Stimulated activated CD8-positive, alpha-beta memory T cell treated with anti-CD3 and anti-CD28 coated beads, Interleukin-2, amount 100 ng/mL, for 48 hours (primary cell): Measurements from ENCODE around the gene NME1.
"Not testable (repeated sequence)": the region's sequence is repeated elsewhere in the genome, so short reads cannot be mapped to it uniquely, and the experiment has no call there.

ENCODE experiments used
- DNase-seq, 2 donors: peaks; one replicate each; pipeline ENCODE4 v3.0.0-alpha.2; 2020; ENCODE audit warnings: low read depth in 2 of 2

The NME1 gene

GRCh38 chr17:51144266-51145022, 8.9 kb upstream of the NME1 start:
- no peak for DNase-seq

GRCh38 chr17:51147650-51148049, 5.7 kb upstream of the NME1 start:
- no peak for DNase-seq

GRCh38 chr17:51149163-51149562, 4.2 kb upstream of the NME1 start:
- DNase-seq = no peak

- no peak for DNase-seq
These were observed 2.4 kb upstream of the NME1 start for GRCh38 chr17:51150932-51151331.

- DNase-seq = no peak
These were observed 571 bp upstream of the NME1 start for GRCh38 chr17:51152766-51153209.

GRCh38 chr17:51154176-51154575, 817 bp downstream of the NME1 start:
- no peak for DNase-seq

GRCh38 chr17:51155416-51155815, 2.1 kb downstream of the NME1 start:
- DNase-seq = no peak

- DNase-seq = no peak
These were observed 6.2 kb downstream of the NME1 start for GRCh38 chr17:51159604-51160003.

- DNase-seq = no peak
These were observed 8.2 kb downstream of the NME1 start for GRCh38 chr17:51161541-51161940.

- no peak for DNase-seq
These were observed 11.7 kb downstream of the NME1 start for GRCh38 chr17:51164911-51165679.

- DNase-seq = no peak
These were observed 12.4 kb downstream of the NME1 start for GRCh38 chr17:51165680-51166197.

- DNase-seq = peak; percentile 73 to 78
These were observed 13.0 kb downstream of the NME1 start, which contains the start of gene NME2 for GRCh38 chr17:51166198-51166986. Gene NME2 (plus strand): TSS chr17:51166411. CDS start chr17:51166831, 420 bp downstream.

- DNase-seq = peak; percentile 62 to 67
These were observed 13.9 kb downstream of the NME1 start for GRCh38 chr17:51166987-51167931.

GRCh38 chr17:51169340-51169739, 16.0 kb downstream of the NME1 start:
- no peak for DNase-seq

- no peak for DNase-seq
These were observed 17.4 kb downstream of the NME1 start for GRCh38 chr17:51170736-51171135.

- not testable (repeated sequence) for DNase-seq
These were observed 18.7 kb downstream of the NME1 start for GRCh38 chr17:51172030-51172429.

- DNase-seq = no peak
These were observed 27.1 kb downstream of the NME1 start for GRCh38 chr17:51180486-51180885.

GRCh38 chr17:51184124-51184523, 30.8 kb downstream of the NME1 start:
- no peak for DNase-seq

- DNase-seq = no peak
These were observed 32.5 kb downstream of the NME1 start for GRCh38 chr17:51185763-51186332.

GRCh38 chr17:51188271-51188833, 35.0 kb downstream of the NME1 start:
- no peak for DNase-seq
